Fibroblast of skin of right biceps (primary cell): Measurements from ENCODE around the gene URB2.

Experiments used
- DNase-seq: peaks from one replicate; pipeline ENCODE4 v3.0.0-alpha.2; 2013

URB2 gene

GRCh38 chr1:229650045-229650444 is 24.0 kb downstream of the URB2 start:
- DNase-seq, result no peak

- no peak for DNase-seq
These were observed 25.5 kb downstream of the URB2 start for GRCh38 chr1:229651546-229651945.

GRCh38 chr1:229653420-229653819 is 27.4 kb downstream of the URB2 start:
- no peak for DNase-seq

- no peak for DNase-seq
These were observed 29.7 kb downstream of the URB2 start for GRCh38 chr1:229655781-229656180.

GRCh38 chr1:229657993-229658755 is 32.1 kb downstream of the URB2 start:
- no peak for DNase-seq

GRCh38 chr1:229661022-229661877 is 35.2 kb downstream of the URB2 start:
- peak; percentile 64 for DNase-seq

GRCh38 chr1:229661897-229662296 is 35.9 kb downstream of the URB2 start:
- no peak for DNase-seq

- peak; percentile 3 for DNase-seq
These were observed 38.2 kb downstream of the URB2 start for GRCh38 chr1:229664133-229664689.

GRCh38 chr1:229665912-229666558 is 40.0 kb downstream of the URB2 start:
- DNase-seq, result no peak

- DNase-seq, result peak; percentile 5
These were observed 40.5 kb downstream of the URB2 start for GRCh38 chr1:229666585-229666984.

GRCh38 chr1:229669333-229669732 is 43.3 kb downstream of the URB2 start:
- no peak for DNase-seq

- DNase-seq, result no peak
These were observed 45.3 kb downstream of the URB2 start for GRCh38 chr1:229671310-229671709.

GRCh38 chr1:229672246-229672645 is 46.2 kb downstream of the URB2 start:
- no peak for DNase-seq

GRCh38 chr1:229674042-229674441 is 48.0 kb downstream of the URB2 start:
- DNase-seq, result no peak

- DNase-seq, result no peak
These were observed 49.3 kb downstream of the URB2 start for GRCh38 chr1:229675396-229675795.

- DNase-seq, result no peak
These were observed 59.1 kb downstream of the URB2 start for GRCh38 chr1:229685149-229685548.

GRCh38 chr1:229689273-229689672 is 63.2 kb downstream of the URB2 start:
- no peak for DNase-seq

GRCh38 chr1:229689904-229690303 is 63.9 kb downstream of the URB2 start:
- no peak for DNase-seq

GRCh38 chr1:229690662-229691061 is 64.6 kb downstream of the URB2 start:
- no peak for DNase-seq

- DNase-seq, result no peak
These were observed 65.3 kb downstream of the URB2 start for GRCh38 chr1:229691362-229691761.

GRCh38 chr1:229693129-229693900 is 67.3 kb downstream of the URB2 start:
- DNase-seq, result no peak

- DNase-seq, result peak; percentile 82
These were observed 68.1 kb downstream of the URB2 start for GRCh38 chr1:229694053-229694693.
